Right atrium auricular region (tissue), 2 donors: ENCODE measurements around the gene GNGT2. TPM values are rescaled to one million over a fixed set of nuclear protein-coding genes. Genes with fewer than 3 reads are reported as not detected.

Source experiments
- DNase-seq: peaks from one replicate; pipeline ENCODE4 v3.0.0-alpha.2; 2019; ENCODE audit warnings: low spot score
- H3K27ac ChIP-seq, 2 donors: fragments of 200-600 bp; sonication (generic); 1 replicate in 1 of 2; 2 replicates in 1 of 2; pipeline ENCODE4 v1.5.1; 2016 to 2019
- H3K27me3 ChIP-seq, 2 donors: fragments of 200-600 bp; sonication (generic); one replicate each; pipeline versions ENCODE4 v1.5.1 to v1.6.0; 2017 to 2019
- H3K36me3 ChIP-seq: fragments of 200-600 bp; sonication (generic); one replicate; pipeline ENCODE4 v1.5.1; 2016
- H3K4me1 ChIP-seq, 2 donors: fragments of 200-600 bp; sonication (generic); one replicate each; pipeline versions ENCODE4 v1.5.1 to v1.6.0; 2017 to 2019
- H3K4me3 ChIP-seq, 2 donors: fragments of 200-600 bp; sonication (generic); 1 replicate in 1 of 2; 2 replicates in 1 of 2; pipeline ENCODE4 v1.5.1; 2017 to 2019; ENCODE audit warnings: mild to moderate bottlenecking in 1 of 2, moderate library complexity in 1 of 2
- H3K9me3 ChIP-seq, 2 donors: fragments of 200-600 bp; sonication (generic); one replicate each; pipeline ENCODE4 v1.5.1; 2019
- total RNA-seq, 2 donors: library from RNA; depleted of rRNA; stranded (reverse); fragments of >200 nt; gene quantifications; one replicate each; pipeline ENCODE4 v1.1.0, GENCODE V29; 2016
- TF ChIP-seq, protein P1 (sequence below), 2 donors: fragments of 200-600 bp; sonication (generic); IDR thresholded peaks; one replicate each; pipeline ENCODE4 v1.5.1; 2019; ENCODE audit warnings: antibody characterized with exemption in 2 of 2

The GNGT2 gene
- total RNA-seq, 2 donors from 2014 or later = 0.90 to 1.4 TPM

DNA sequence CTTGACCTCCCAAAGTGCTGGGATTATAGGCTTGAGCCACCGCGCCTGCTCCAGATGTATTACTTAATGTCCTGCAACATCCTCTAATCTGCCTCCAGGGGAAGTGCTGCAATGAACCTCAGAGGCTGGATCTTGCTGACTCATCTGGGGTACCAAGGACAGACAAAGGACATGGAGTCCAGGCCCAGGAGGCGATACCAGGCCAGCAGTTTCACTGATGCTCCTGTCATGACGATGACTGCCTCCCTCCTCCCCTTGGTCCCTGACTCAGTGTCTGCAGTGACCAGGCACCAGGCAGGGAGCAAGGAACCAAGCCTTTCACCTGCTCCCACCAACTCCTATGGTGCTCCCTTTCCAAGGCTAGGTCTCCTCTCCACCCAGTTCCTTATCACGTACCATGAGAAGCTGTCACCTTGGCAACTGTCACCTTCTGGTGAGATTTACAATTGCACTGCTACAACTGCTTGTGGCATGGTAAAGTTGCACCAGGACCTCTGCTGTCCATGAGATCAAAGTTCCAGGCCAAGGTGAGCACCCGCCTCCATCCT lies 41.8 kb upstream of the GNGT2 start:
- TF ChIP-seq, protein P1, sequence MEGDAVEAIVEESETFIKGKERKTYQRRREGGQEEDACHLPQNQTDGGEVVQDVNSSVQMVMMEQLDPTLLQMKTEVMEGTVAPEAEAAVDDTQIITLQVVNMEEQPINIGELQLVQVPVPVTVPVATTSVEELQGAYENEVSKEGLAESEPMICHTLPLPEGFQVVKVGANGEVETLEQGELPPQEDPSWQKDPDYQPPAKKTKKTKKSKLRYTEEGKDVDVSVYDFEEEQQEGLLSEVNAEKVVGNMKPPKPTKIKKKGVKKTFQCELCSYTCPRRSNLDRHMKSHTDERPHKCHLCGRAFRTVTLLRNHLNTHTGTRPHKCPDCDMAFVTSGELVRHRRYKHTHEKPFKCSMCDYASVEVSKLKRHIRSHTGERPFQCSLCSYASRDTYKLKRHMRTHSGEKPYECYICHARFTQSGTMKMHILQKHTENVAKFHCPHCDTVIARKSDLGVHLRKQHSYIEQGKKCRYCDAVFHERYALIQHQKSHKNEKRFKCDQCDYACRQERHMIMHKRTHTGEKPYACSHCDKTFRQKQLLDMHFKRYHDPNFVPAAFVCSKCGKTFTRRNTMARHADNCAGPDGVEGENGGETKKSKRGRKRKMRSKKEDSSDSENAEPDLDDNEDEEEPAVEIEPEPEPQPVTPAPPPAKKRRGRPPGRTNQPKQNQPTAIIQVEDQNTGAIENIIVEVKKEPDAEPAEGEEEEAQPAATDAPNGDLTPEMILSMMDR (IDR thresholded peaks at IDR 0.05) = no peak
- Histone ChIP-seq H3K27ac (no peak overlapping the region), H3K4me1 (peaks cover 0 to 9% of the 10 kb centered on the region in 2 donors), H3K4me3 (no peak overlapping the region), H3K36me3 (no peaks in the 10 kb centered on the region), H3K27me3 (no peaks in the 10 kb centered on the region), H3K9me3 (no peaks in the 10 kb centered on the region)
- DNase-seq = no peak

DNA sequence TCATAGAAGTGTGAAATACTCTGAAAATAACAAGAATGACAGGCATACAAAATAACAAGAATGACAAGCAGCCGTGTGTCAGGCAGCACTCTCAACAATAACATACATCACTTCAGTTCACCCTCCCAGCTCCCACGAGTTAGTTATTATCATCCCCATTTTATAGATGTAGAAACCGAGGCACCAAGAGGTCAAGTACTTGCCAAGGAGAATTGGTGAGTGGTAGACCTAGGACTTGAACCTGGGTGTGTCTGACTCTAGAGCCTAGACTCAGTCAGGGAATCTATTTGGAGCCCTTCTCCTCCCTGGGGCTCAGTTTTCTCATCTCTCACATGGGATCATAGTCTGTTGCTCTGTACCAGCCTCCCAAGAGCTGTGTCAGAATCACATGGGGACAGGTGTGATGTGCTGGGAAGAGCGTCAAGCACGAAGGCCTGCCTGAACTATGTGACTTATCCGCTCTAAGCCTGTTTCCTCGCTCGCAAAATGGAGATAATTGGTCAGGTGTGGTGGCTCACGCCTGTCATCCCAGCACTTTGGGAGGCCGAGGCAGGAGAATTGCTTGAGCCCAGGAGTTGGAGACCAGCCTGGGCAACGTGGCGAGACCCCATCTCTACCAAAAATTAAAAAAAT lies 39.6 kb upstream of the GNGT2 start:
- Histone ChIP-seq H3K4me3 (no peak overlapping the region), H3K27ac (no peak overlapping the region), H3K27me3 (no peaks in the 10 kb centered on the region), H3K36me3 (no peaks in the 10 kb centered on the region), H3K9me3 (no peaks in the 10 kb centered on the region), H3K4me1 (peaks cover 0 to 9% of the 10 kb centered on the region in 2 donors)
- TF ChIP-seq, protein P1 (IDR thresholded peaks at IDR 0.05) = no peak
- DNase-seq = no peak

DNA sequence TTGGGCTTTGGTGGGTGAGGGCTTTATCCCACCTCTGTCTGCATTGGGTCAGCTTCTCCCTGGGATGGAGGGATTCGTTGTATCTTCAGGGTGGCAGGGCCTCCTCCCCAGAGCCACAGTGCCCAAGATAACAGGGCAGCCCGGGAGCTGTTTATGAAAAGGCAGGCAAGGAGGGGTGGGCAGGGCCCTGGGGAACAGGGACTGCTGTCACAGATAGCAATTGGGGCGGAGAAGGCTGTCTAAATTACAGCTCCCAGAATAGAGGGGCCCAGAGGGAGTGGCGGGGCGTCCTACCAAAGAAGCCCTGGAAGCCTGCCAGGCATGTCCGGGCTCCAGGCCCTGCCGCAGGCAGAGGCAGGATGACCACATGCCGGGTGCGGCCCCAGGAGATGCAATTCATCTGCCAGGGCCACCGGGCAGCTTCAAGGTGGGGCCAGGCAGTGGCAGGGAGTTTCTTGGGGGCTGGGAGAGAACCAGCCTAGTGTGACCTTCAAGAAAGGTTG lies 39.0 kb upstream of the GNGT2 start:
- no peaks in the 10 kb centered on the region for H3K27me3 ChIP-seq
- DNase-seq = no peak
- H3K27ac ChIP-seq = no peak overlapping the region
- H3K4me1 ChIP-seq = peaks cover 0 to 9% of the 10 kb centered on the region in 2 donors
- H3K4me3 ChIP-seq = no peak overlapping the region
- no peaks in the 10 kb centered on the region for H3K9me3 ChIP-seq
- TF ChIP-seq, protein P1 (IDR thresholded peaks at IDR 0.05) = no peak
- no peaks in the 10 kb centered on the region for H3K36me3 ChIP-seq

DNA sequence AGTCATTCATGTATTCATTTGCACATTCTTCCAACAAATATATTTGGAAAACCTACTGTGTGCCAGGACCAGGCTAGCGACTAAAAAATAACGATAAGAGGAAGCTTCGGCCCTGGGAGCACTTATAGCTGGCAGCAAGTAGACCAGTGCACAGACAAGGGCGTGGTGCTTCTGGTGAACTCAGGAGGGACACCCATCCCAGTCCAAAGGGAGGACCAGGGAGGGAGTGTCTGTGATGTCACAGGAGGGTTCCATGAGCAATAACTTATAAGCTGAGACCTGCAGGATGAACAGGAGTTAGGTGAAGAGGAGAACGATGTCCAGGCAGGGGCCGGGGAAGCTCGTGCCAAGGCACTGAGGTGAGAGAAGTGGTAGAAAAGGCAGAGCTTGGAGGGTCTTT lies 37.6 kb upstream of the GNGT2 start:
- H3K36me3 ChIP-seq = no peaks in the 10 kb centered on the region

DNA sequence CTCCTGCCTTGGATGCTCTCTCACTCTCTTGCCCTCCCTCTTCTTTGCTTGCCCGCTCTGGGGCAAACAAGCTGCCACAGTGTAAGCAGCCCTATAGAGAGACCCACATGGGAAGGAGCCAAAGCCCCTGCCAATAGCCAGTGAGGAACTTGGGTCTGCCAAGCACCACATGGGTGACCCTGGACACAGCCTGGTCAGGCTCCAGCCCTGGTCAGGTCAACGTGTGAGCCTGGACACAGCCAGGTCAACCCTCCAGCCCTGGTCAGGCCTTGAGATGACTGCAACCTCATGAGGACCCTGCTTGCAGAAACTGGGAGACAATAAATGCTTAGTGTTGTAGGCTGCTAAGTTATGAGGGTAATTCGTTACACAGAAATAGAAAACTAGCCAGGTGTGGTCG lies 34.5 kb upstream of the GNGT2 start:
- H3K27me3 ChIP-seq = no peaks in the 10 kb centered on the region
- no peaks in the 10 kb centered on the region for H3K36me3 ChIP-seq
- no peak overlapping the region for H3K4me3 ChIP-seq
- H3K9me3 ChIP-seq = no peaks in the 10 kb centered on the region
- no peak for DNase-seq
- peaks cover 0 to 9% of the 10 kb centered on the region in 2 donors for H3K4me1 ChIP-seq
- H3K27ac ChIP-seq = no peak overlapping the region
- TF ChIP-seq, protein P1 (IDR thresholded peaks at IDR 0.05) = no peak

More for the DNA sequence above, 37.6 kb upstream of the GNGT2 start:
- DNase-seq = no peak
- no peaks in the 10 kb centered on the region for H3K9me3 ChIP-seq
- TF ChIP-seq, protein P1 (IDR thresholded peaks at IDR 0.05) = no peak
- H3K27ac ChIP-seq = no peak overlapping the region
- H3K4me1 ChIP-seq = peaks cover 0 to 9% of the 10 kb centered on the region in 2 donors
- H3K4me3 ChIP-seq = no peak overlapping the region
- H3K27me3 ChIP-seq = no peaks in the 10 kb centered on the region
